SK-N-SH treated with all-trans-retinoic acid at 6 μM for 48 hours (cell line): Measurements from ENCODE around the gene AKAP6.

ENCODE experiments used
- ATAC-seq: fragments of 200-7000 bp; cut with Tn5 transposase; 3 replicates; pipeline ENCODE4 v1.9.1; 2020; ENCODE audit warnings: mild to moderate bottlenecking, moderate library complexity
- ARNTL ChIP-seq: fragments of 450-650 bp; formaldehyde crosslinking; IDR thresholded peaks from 2 replicates; pipeline ENCODE4 v1.5.0; 2020; ENCODE audit warnings: low read depth, mild to moderate bottlenecking, moderate library complexity, borderline replicate concordance
- GLIS3 ChIP-seq: fragments of 250-450 bp; sonication (Bioruptor Pico); IDR thresholded peaks from 2 replicates; pipeline ENCODE4 v1.5.0; 2020; ENCODE audit warnings: mild to moderate bottlenecking, moderate library complexity
- ISL1 ChIP-seq: fragments of 250-450 bp; sonication (Bioruptor Pico); IDR thresholded peaks from 2 replicates; pipeline ENCODE4 v2.1.2; 2022; ENCODE audit warnings: mild to moderate bottlenecking, moderate library complexity
- PPARA ChIP-seq: fragments of 250-450 bp; sonication (Bioruptor Pico); IDR thresholded peaks from 2 replicates; pipeline ENCODE4 v1.5.0; 2020; ENCODE audit warnings: mild to moderate bottlenecking, borderline replicate concordance
- RARB ChIP-seq: fragments of 250-450 bp; sonication (Bioruptor Pico); IDR thresholded peaks from 2 replicates; pipeline ENCODE4 v1.8.0; 2021; ENCODE audit warnings: mild to moderate bottlenecking, moderate library complexity
- TCF4 ChIP-seq: fragments of 250-450 bp; sonication (Bioruptor Pico); IDR thresholded peaks from 2 replicates; pipeline ENCODE4 v1.8.0; 2021; ENCODE audit warnings: mild to moderate bottlenecking, moderate library complexity, borderline replicate concordance
- TOX ChIP-seq: fragments of 250-450 bp; sonication (Bioruptor Pico); IDR thresholded peaks from 2 replicates; pipeline ENCODE4 v1.8.0; 2021; ENCODE audit warnings: mild to moderate bottlenecking, moderate library complexity, borderline replicate concordance
- ZC3H10 ChIP-seq: fragments of 250-450 bp; sonication (Bioruptor Pico); IDR thresholded peaks from 2 replicates; pipeline ENCODE4 v1.5.1; 2021; ENCODE audit warnings: mild to moderate bottlenecking, moderate library complexity
- ZFP3 ChIP-seq: fragments of 250-450 bp; sonication (Bioruptor Pico); IDR thresholded peaks from 2 replicates; pipeline ENCODE4 v1.5.0; 2020; ENCODE audit warnings: mild to moderate bottlenecking, moderate library complexity
- ZFP30 ChIP-seq: fragments of 450-650 bp; formaldehyde crosslinking; IDR thresholded peaks from 2 replicates; pipeline ENCODE4 v1.5.0; 2022; ENCODE audit warnings: mild to moderate bottlenecking, moderate library complexity
- ZNF70 ChIP-seq: fragments of 450-650 bp; formaldehyde crosslinking; IDR thresholded peaks from 2 replicates; pipeline ENCODE4 v1.5.0; 2020; ENCODE audit warnings: mild to moderate bottlenecking, moderate library complexity
- ZNF8 ChIP-seq: fragments of 450-650 bp; formaldehyde crosslinking; IDR thresholded peaks from 2 replicates; pipeline ENCODE4 v1.5.0; 2020; ENCODE audit warnings: mild to moderate bottlenecking, moderate library complexity
- TF ChIP-seq, protein P1 (sequence below): fragments of 250-450 bp; sonication (Bioruptor Pico); IDR thresholded peaks from 2 replicates; pipeline ENCODE4 v1.5.1; 2021; ENCODE audit warnings: mild to moderate bottlenecking, moderate library complexity
- TF ChIP-seq, protein P2 (sequence below): fragments of 250-450 bp; sonication (Bioruptor Pico); IDR thresholded peaks from 2 replicates; pipeline ENCODE4 v1.8.0; 2021; ENCODE audit warnings: low read depth, mild to moderate bottlenecking, moderate library complexity, borderline replicate concordance
- TF ChIP-seq, protein P3 (sequence below): fragments of 250-450 bp; sonication (Bioruptor Pico); IDR thresholded peaks from 2 replicates; pipeline ENCODE4 v1.5.1; 2020; ENCODE audit warnings: low read depth, mild to moderate bottlenecking, moderate library complexity

Gene AKAP6

DNA sequence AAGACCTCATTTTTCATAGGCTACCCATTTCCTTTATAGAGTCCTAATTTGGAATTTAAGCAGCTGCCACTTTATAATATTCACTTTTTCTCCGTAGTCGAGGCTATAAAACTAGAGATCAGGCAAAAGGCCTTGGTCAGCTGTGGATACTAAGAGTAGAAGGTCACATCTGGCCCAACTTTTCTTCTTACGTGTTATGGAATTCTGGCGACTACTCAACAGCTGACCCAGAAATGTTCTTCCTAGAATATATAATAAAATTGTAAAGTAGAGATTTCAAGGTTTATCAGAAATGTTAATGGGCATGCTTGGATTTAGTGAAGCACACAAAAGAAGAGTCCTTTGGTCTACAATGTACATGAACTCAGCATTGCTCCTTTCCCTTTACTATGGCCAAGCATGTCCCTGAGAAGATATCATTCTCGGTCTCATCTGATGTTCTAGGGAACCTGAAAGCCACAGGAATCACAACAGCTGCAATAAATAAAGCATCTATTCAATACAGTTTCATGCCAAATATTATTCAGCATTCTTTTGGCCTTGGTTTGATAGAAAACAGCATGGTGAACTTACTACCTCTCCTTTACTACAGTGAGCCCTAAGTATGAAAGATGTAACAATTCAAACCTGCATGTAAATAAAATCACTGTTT lies 348.2 kb downstream of the AKAP6 start:
- TF ChIP-seq ZC3H10 (CRISPR knock-in tag), result no peak
- no peak for TF ChIP-seq GLIS3
- TF ChIP-seq TCF4, result no peak
- no peak for TF ChIP-seq ISL1 (CRISPR knock-in tag)
- no peak for TF ChIP-seq ZFP30 (CRISPR knock-in tag)
- TF ChIP-seq ZNF70 (CRISPR knock-in tag), result no peak
- no peak for TF ChIP-seq RARB (CRISPR knock-in tag)
- no peak for TF ChIP-seq ZNF8 (CRISPR knock-in tag)
- TF ChIP-seq, protein P1, sequence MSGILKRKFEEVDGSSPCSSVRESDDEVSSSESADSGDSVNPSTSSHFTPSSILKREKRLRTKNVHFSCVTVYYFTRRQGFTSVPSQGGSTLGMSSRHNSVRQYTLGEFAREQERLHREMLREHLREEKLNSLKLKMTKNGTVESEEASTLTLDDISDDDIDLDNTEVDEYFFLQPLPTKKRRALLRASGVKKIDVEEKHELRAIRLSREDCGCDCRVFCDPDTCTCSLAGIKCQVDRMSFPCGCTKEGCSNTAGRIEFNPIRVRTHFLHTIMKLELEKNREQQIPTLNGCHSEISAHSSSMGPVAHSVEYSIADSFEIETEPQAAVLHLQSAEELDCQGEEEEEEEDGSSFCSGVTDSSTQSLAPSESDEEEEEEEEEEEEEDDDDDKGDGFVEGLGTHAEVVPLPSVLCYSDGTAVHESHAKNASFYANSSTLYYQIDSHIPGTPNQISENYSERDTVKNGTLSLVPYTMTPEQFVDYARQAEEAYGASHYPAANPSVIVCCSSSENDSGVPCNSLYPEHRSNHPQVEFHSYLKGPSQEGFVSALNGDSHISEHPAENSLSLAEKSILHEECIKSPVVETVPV (CRISPR knock-in tag), result no peak
- no peak for TF ChIP-seq TOX (CRISPR knock-in tag)

DNA sequence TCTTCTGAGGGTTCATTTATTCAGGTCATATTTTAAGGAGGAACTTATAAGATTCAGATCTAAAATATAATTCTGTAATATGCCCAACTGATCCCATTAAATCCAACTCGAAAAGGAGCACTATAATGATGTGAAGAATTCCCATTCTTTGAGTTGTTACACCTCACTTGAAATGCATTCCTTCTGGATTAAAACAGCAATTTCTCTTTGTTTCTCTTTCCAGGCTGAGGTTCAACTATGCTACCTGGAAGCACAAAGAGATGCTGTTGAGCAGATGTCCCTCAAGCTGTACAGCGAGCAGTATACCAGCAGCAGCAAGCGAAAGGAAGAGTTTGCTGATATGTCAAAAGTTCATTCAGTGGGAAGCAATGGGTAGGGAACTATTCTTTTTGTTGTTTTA lies 349.0 kb downstream of the AKAP6 start:
- TF ChIP-seq ISL1 (CRISPR knock-in tag), result no peak
- no peak for TF ChIP-seq ARNTL (CRISPR knock-in tag)
- TF ChIP-seq ZFP3, result no peak
- TF ChIP-seq TOX (CRISPR knock-in tag), result no peak
- TF ChIP-seq, protein P2, sequence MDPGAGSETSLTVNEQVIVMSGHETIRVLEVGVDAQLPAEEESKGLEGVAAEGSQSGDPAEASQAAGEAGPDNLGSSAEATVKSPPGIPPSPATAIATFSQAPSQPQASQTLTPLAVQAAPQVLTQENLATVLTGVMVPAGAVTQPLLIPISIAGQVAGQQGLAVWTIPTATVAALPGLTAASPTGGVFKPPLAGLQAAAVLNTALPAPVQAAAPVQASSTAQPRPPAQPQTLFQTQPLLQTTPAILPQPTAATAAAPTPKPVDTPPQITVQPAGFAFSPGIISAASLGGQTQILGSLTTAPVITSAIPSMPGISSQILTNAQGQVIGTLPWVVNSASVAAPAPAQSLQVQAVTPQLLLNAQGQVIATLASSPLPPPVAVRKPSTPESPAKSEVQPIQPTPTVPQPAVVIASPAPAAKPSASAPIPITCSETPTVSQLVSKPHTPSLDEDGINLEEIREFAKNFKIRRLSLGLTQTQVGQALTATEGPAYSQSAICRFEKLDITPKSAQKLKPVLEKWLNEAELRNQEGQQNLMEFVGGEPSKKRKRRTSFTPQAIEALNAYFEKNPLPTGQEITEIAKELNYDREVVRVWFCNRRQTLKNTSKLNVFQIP (CRISPR knock-in tag), result no peak
- ATAC-seq, result no peak

More for the DNA sequence above, 348.2 kb downstream of the AKAP6 start:
- no peak; the same call in 2 of the 3 replicates for ATAC-seq

DNA sequence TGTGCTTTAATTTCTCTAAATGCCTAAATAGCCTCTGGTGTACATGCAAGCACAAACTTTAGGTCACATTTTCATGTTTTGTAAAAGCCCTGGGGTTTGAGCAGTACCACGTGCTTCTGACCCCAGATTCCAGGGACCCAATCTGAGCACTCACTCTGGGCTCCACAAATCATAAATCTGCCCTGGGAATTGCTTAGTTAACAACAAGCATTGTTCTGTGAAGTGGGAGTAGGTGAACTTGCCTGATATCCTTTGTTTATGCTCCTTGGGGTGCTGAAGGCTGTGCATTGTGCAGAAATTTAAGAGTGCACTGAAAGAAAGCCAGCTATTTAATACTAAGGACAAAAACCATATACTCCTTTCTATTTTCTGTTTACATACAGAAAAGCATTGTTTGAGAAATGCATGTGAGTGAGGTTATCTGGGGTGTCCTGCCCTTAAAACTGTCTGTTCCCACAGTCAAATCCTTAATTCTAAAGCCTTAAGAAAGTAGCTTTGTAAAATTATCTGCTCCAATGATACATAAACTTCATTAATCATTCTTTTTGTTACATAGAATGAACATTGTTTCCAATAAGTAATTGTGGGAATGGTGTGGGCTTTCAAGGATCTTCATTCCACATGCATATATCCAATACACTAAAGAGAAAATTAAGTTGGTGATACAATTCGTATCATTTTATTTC lies 351.0 kb downstream of the AKAP6 start:
- no peak for ATAC-seq
- TF ChIP-seq, protein P3, sequence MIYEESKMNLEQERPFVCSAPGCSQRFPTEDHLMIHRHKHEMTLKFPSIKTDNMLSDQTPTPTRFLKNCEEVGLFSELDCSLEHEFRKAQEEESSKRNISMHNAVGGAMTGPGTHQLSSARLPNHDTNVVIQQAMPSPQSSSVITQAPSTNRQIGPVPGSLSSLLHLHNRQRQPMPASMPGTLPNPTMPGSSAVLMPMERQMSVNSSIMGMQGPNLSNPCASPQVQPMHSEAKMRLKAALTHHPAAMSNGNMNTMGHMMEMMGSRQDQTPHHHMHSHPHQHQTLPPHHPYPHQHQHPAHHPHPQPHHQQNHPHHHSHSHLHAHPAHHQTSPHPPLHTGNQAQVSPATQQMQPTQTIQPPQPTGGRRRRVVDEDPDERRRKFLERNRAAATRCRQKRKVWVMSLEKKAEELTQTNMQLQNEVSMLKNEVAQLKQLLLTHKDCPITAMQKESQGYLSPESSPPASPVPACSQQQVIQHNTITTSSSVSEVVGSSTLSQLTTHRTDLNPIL (CRISPR knock-in tag), result no peak
- TF ChIP-seq ZC3H10 (CRISPR knock-in tag) (no peak), GLIS3 (no peak), PPARA (CRISPR knock-in tag) (no peak), ZFP30 (CRISPR knock-in tag) (no peak), TOX (CRISPR knock-in tag) (no peak), ZFP3 (no peak), ZNF70 (CRISPR knock-in tag) (no peak)
- TF ChIP-seq, protein P2 (CRISPR knock-in tag), result no peak

DNA sequence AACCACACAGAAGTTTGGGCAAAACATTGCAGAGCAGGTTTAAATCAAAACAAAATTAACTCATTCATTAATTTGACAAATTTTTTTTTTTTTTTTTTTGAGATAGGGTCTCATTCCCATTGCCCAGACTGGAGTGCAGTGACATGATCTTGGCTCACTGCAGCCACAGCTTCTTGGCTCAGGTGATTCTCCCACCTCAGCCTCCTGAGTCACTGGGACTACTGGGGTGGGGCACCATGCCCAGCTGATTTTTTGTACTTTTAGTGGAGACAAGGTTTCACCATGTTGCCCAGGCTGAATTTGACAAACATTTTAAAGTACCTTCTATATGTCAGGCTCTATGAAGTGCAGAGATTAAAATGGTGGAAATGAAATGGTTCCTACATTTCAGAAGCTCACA lies 352.5 kb downstream of the AKAP6 start:
- TF ChIP-seq ZNF70 (CRISPR knock-in tag) (no peak), TCF4 (no peak), ZC3H10 (CRISPR knock-in tag) (no peak)
- TF ChIP-seq, protein P2 (CRISPR knock-in tag), result no peak
- TF ChIP-seq, protein P3 (CRISPR knock-in tag), result no peak
- ATAC-seq, result no peak
